K562 (cell line): ENCODE results near the gene GFRA1. TPM values are rescaled to one million over a fixed set of nuclear protein-coding genes. Genes with fewer than 3 reads are reported as not detected.

Experiments
- ATAC-seq: fragments of 200-7000 bp; cut with Tn5 transposase; 3 replicates; pipeline ENCODE4 v1.9.1; 2020; ENCODE audit warnings: moderate library complexity
- BruUV-seq: library from RNA; stranded (reverse); fragments of 400-500 nt; replicated peaks from 2 replicates; lab custom pipeline; 2021; lab: Mats Ljungman, UMichigan
- CTCF ChIA-PET: fragments of 300-600 bp; formaldehyde crosslinking; extraction: SDS; loops from one replicate; lab custom pipeline; 2021; ENCODE audit warnings: low intra/inter-chr PET ratio; lab: Yijun Ruan, JAX
- POLR2A ChIA-PET: fragments of 300-600, 350-650 bp; sonication (Branson Sonifier 250); formaldehyde crosslinking; extraction: SDS; loops from one replicate; lab custom pipeline; 2021; ENCODE audit warnings: antibody characterized with exemption, inconsistent platforms; lab: Yijun Ruan, JAX
- DNase-seq, 4 experiments: peaks; one replicate each; pipeline versions ENCODE4 v3.0.0 to v3.0.0-alpha.2; 2011 to 2018; ENCODE audit warnings: low spot score in 3 of 4, mixed read lengths in 3 of 4; ENCODE audit errors: extremely low read depth in 1 of 4
- FAIRE-seq: peaks from 2 replicates; lab custom pipeline; 2011; peaks lifted over from hg19 to GRCh38; lab: Jason Lieb, UNC
- H2AFZ ChIP-seq: 2 replicates; pipeline ENCODE4 v1.6.0; 2011; ENCODE audit warnings: low read depth, low read length, control low read depth, inconsistent platforms
- H3K27ac ChIP-seq: fragments of 200-600 bp; 3 replicates; pipeline ENCODE4 v1.8.0; 2011; ENCODE audit warnings: low read depth, mild to moderate bottlenecking, control low read depth, inconsistent platforms, low read length, moderate library complexity, mixed read lengths; ENCODE audit errors: extremely low read depth
- H3K27me3 ChIP-seq, 2 experiments: fragments of 300-600 bp in 1 of 2; 2 replicates in 1 of 2; 3 replicates in 1 of 2; pipeline versions ENCODE4 v1.6.0 to v1.8.0; 2011; ENCODE audit warnings: inconsistent platforms in 2 of 2, low read length in 2 of 2, mild to moderate bottlenecking in 1 of 2, mixed read lengths in 1 of 2, moderate library complexity in 1 of 2; ENCODE audit not compliant: control insufficient read depth in 2 of 2, insufficient read depth in 2 of 2
- H3K36me3 ChIP-seq: fragments of 300-600 bp; 3 replicates; pipeline ENCODE4 v1.8.0; 2011; ENCODE audit warnings: mild to moderate bottlenecking, low read length, inconsistent platforms; ENCODE audit not compliant: control insufficient read depth, insufficient read depth
- H3K4me1 ChIP-seq, 2 experiments: fragments of 200-600 bp in 1 of 2; replicated peaks in 1 of 2; 2 replicates in 1 of 2; 3 replicates in 1 of 2; pipeline versions ENCODE4 v1.5.1 to v1.8.0; 2011; ENCODE audit warnings: inconsistent platforms in 2 of 2, low read length in 2 of 2, mild to moderate bottlenecking in 1 of 2, mixed read lengths in 1 of 2, moderate library complexity in 1 of 2; ENCODE audit not compliant: control insufficient read depth in 2 of 2, insufficient read depth in 2 of 2
- H3K4me2 ChIP-seq: 2 replicates; pipeline ENCODE4 v1.6.1; 2011; ENCODE audit warnings: low read length, control low read depth, inconsistent platforms, mixed read lengths; ENCODE audit not compliant: insufficient read depth
- H3K4me3 ChIP-seq: fragments of 200-600 bp; sonication (generic), shearing (Covaris generic); 2 replicates; pipeline ENCODE4 v1.5.1; 2016; ENCODE audit warnings: control low read depth, inconsistent platforms
- H3K79me2 ChIP-seq: fragments of 200-600 bp; 3 replicates; pipeline ENCODE4 v1.8.0; 2011; ENCODE audit warnings: low read length, inconsistent platforms; ENCODE audit not compliant: control insufficient read depth, insufficient read depth
- H3K9ac ChIP-seq, 2 experiments: 2 replicates each; pipeline versions ENCODE4 v1.6.0 to v1.6.1; 2011; ENCODE audit warnings: low read depth in 2 of 2, low read length in 2 of 2, control low read depth in 1 of 2, inconsistent platforms in 1 of 2, mild to moderate bottlenecking in 1 of 2, mixed read lengths in 1 of 2; ENCODE audit not compliant: insufficient read depth in 1 of 2
- H3K9me1 ChIP-seq: one replicate; pipeline ENCODE4 v1.6.0; 2011; ENCODE audit warnings: inconsistent platforms, mild to moderate bottlenecking, low read length, moderate library complexity; ENCODE audit not compliant: control insufficient read depth, insufficient read depth
- H3K9me3 ChIP-seq: replicated peaks from 2 replicates; pipeline ENCODE4 v1.5.1; 2011; ENCODE audit warnings: low read depth, low read length, inconsistent platforms; ENCODE audit not compliant: control insufficient read depth, insufficient read depth
- H4K20me1 ChIP-seq: replicated peaks from 2 replicates; pipeline ENCODE4 v1.6.1; 2011; ENCODE audit warnings: low read length, inconsistent platforms, mixed read lengths; ENCODE audit not compliant: control insufficient read depth, insufficient read depth
- CBFA2T3 ChIP-seq: fragments of 450-650 bp; IDR thresholded peaks from 2 replicates; pipeline ENCODE4 v1.6.1; 2017
- CBX3 ChIP-seq, 2 experiments: IDR thresholded peaks; 1 replicate in 1 of 2; 2 replicates in 1 of 2; pipeline ENCODE4 v1.6.1; 2012; ENCODE audit warnings: inconsistent platforms in 2 of 2, low read length in 2 of 2, borderline replicate concordance in 1 of 2, control low read depth in 1 of 2
- HLTF ChIP-seq: fragments of 450-650 bp; IDR thresholded peaks from 2 replicates; pipeline ENCODE4 v1.6.1; 2016
- HOMEZ ChIP-seq: fragments of 250-450 bp; sonication (Bioruptor Pico); IDR thresholded peaks from 2 replicates; pipeline ENCODE4 v1.4.0; 2020; ENCODE audit warnings: mild to moderate bottlenecking, moderate library complexity
- HSF4 ChIP-seq: fragments of 250-450 bp; sonication (Bioruptor Pico); IDR thresholded peaks from 2 replicates; pipeline ENCODE4 v2.1.2; 2022; ENCODE audit warnings: mild to moderate bottlenecking, moderate library complexity, borderline replicate concordance
- NR2C1 ChIP-seq, 2 experiments: fragments of 450-650 bp; IDR thresholded peaks; 2 replicates each; pipeline ENCODE4 v1.6.1; 2017; ENCODE audit warnings: mild to moderate bottlenecking in 2 of 2, antibody characterized with exemption in 1 of 2, inconsistent platforms in 1 of 2, missing compliant biosample characterization in 1 of 2, missing genetic modification characterization in 1 of 2
- SNRNP70 ChIP-seq: fragments of 200-400 bp; formaldehyde crosslinking; optimal IDR thresholded peaks from 2 replicates; pipeline ENCODE3; 2017; ENCODE audit warnings: low read depth, low read length
- ZNF263 ChIP-seq: sonication (generic); formaldehyde crosslinking; IDR thresholded peaks from 2 replicates; pipeline ENCODE4 v1.8.0; 2022; ENCODE audit warnings: mild to moderate bottlenecking, missing genetic modification reagents, borderline replicate concordance
- ZNF436 ChIP-seq: fragments of 250-450, 450-650 bp; sonication (Bioruptor Pico); formaldehyde crosslinking; IDR thresholded peaks from 2 replicates; pipeline ENCODE4 v1.7.0; 2020; ENCODE audit warnings: mild to moderate bottlenecking
- ZNF561 ChIP-seq: fragments of 450-650 bp; formaldehyde crosslinking; conservative IDR thresholded peaks from 2 replicates; pipeline ENCODE4 v1.4.0; 2020; ENCODE audit warnings: mild to moderate bottlenecking, moderate library complexity
- WGBS: fragments of 100-300 bp; shearing (Covaris generic); methylation state at CpG from one replicate; pipeline ENCODE4 v1.1.6; 2016; ENCODE audit warnings: low coverage, mixed read lengths; ENCODE audit not compliant: insufficient coverage; ENCODE audit errors: missing lambda C conversion rate; 5-methylcytosine and 5-hydroxymethylcytosine counted together
- in situ Hi-C: fragments of 300-500 bp; cut with MboI; formaldehyde crosslinking; loops from 4 replicates; pipeline ENCODE4 v1.15.0; 2018; ENCODE audit warnings: inconsistent platforms, mixed read lengths
- intact Hi-C: fragments of 100-400 bp; cut with micrococcal nuclease; formaldehyde crosslinking; loops from 2 replicates; pipeline ENCODE4 v1.14.2; 2022
- polyA plus RNA-seq, 8 experiments: library from polyadenylated mRNA; depleted of rRNA in 4 of 8; stranded (reverse) in 5 of 8; unstranded in 3 of 8; fragments of >200 nt; fragmentation: Nextera tagmentation in 2 of 8; fragmentation: Illumina TruSeq in 1 of 8; extraction: Ambion mirVana in 2 of 8; extraction: Trizol in 1 of 8; gene quantifications; 2 replicates each; pipeline versions ENCODE4 v1.2.1 to v1.2.3, GENCODE V29; 2011 to 2014; ENCODE audit warnings: inconsistent platforms in 1 of 8, missing spikeins in 1 of 8
- total RNA-seq, 7 experiments: library from RNA; depleted of rRNA in 6 of 7; stranded (reverse); fragments of >200 nt in 6 of 7; fragmentation: Illumina TruSeq in 2 of 7; extraction: Trizol in 2 of 7; gene quantifications; 2 replicates each; pipeline versions ENCODE4 v1.2.1 to v1.2.3, GENCODE V29; 2011 to 2021; ENCODE audit warnings: low replicate concordance in 1 of 7

GFRA1 gene
- total and polyA plus RNA-seq, 9 of the 15 experiments (the other 6 are each of a cell fraction or from before 2014, with no cell fraction given): 0.04 TPM; not detected in 8

- Histone ChIP-seq H3K36me3 (no peaks in the 10 kb centered on the region), H3K9me3 (no peaks in the 10 kb centered on the region), H3K4me2 (no peak overlapping the region), H3K4me1 (no peaks in the 10 kb centered on the region), H3K27me3 (no peaks in the 10 kb centered on the region), H2AFZ (no peak overlapping the region), H3K4me3 (no peak overlapping the region), H4K20me1 (no peaks in the 10 kb centered on the region), H3K9me1 (no peaks in the 10 kb centered on the region), H3K9ac (no peak overlapping the region), H3K27ac (no peak overlapping the region), H3K79me2 (no peaks in the 10 kb centered on the region)
- in situ Hi-C loops: no loop called here
- ATAC-seq (no peak), FAIRE-seq (no peak), DNase-seq (no peak)
- intact Hi-C loops: no loop called here
- TF ChIP-seq ZNF263 (no peak), CBX3 (IDR thresholded peaks at IDR 0.05; ENCODE audit: borderline replicate concordance in 1 of 2, low read length in 2 of 2) (no peak), CBFA2T3 (no peak), NR2C1 (IDR thresholded peaks at IDR 0.05) (no peak), NR2C1 (tag; IDR thresholded peaks at IDR 0.05) (no peak)
- POLR2A ChIA-PET: no interaction called here
- CTCF ChIA-PET: no interaction called here
- BruUV-seq: no TSS peak
- WGBS: 0% methylated on average over 7 of the region's 8 CpGs
These were observed 189.7 kb downstream of the GFRA1 start for GRCh38 chr10:116083226-116083762.

GRCh38 chr10:116082762-116083161, 190.2 kb downstream of the GFRA1 start:
- TF ChIP-seq SNRNP70 (no peak), ZNF561 (no peak), HLTF (no peak), HOMEZ (no peak), ZNF436 (CRISPR knock-in tag) (no peak), HSF4 (CRISPR knock-in tag) (no peak)
- FAIRE-seq (no peak), ATAC-seq (no peak), DNase-seq (no peak)
- no peaks in the 10 kb centered on the region for H3K9me1 ChIP-seq
- H2AFZ ChIP-seq: no peak overlapping the region
- H3K9me3 ChIP-seq: no peaks in the 10 kb centered on the region
- no peak overlapping the region for H3K9ac ChIP-seq
- WGBS: 0% methylated on average over 2 of the region's 3 CpGs
- BruUV-seq: no TSS peak
- no peaks in the 10 kb centered on the region for H3K27me3 ChIP-seq
- H3K4me1 ChIP-seq: no peaks in the 10 kb centered on the region
- H3K4me2 ChIP-seq: no peak overlapping the region
- no peak overlapping the region for H3K4me3 ChIP-seq
- H4K20me1 ChIP-seq: no peaks in the 10 kb centered on the region
- no peak overlapping the region for H3K27ac ChIP-seq
- ChIA-PET POLR2A (no interaction called here), CTCF (no interaction called here)
- intact Hi-C loops: no loop called here
- in situ Hi-C loops: no loop called here
- no peaks in the 10 kb centered on the region for H3K79me2 ChIP-seq
- no peaks in the 10 kb centered on the region for H3K36me3 ChIP-seq
